HG03442 (cell line): ENCODE measurements around the gene MCF2.

ENCODE experiments used
- ATAC-seq: cut with Tn5 transposase; IDR thresholded peaks from one replicate; pipeline ENCODE4 v1.9.1; 2021; ENCODE audit warnings: mild to moderate bottlenecking, moderate library complexity; ENCODE audit not compliant: unreplicated experiment

Gene MCF2

GRCh38 chrX:139639253-139639652 lies 68.7 kb downstream of the MCF2 start:
- ATAC-seq: no peak

- ATAC-seq: no peak
Measured at GRCh38 chrX:139600105-139600504, 107.9 kb downstream of the MCF2 start.

- ATAC-seq: no peak
Measured at GRCh38 chrX:139596068-139596467, 111.9 kb downstream of the MCF2 start.

- ATAC-seq: no peak
Measured at GRCh38 chrX:139585613-139586012, 122.4 kb downstream of the MCF2 start.

GRCh38 chrX:139581068-139581467 lies 126.9 kb downstream of the MCF2 start:
- ATAC-seq: no peak

GRCh38 chrX:139566981-139567380 lies 141.0 kb downstream of the MCF2 start:
- ATAC-seq: no peak

GRCh38 chrX:139563251-139563650 lies 144.7 kb downstream of the MCF2 start:
- ATAC-seq: no peak

- ATAC-seq: no peak
Measured at GRCh38 chrX:139560221-139560620, 147.7 kb downstream of the MCF2 start.

GRCh38 chrX:139559383-139560042 lies 148.5 kb downstream of the MCF2 start:
- peak; percentile 90 for ATAC-seq

- ATAC-seq: no peak
Measured at GRCh38 chrX:139554991-139555675, 152.8 kb downstream of the MCF2 start.

GRCh38 chrX:139554376-139554775 lies 153.6 kb downstream of the MCF2 start:
- ATAC-seq: peak; percentile 23

- no peak for ATAC-seq
Measured at GRCh38 chrX:139544591-139544990, 163.4 kb downstream of the MCF2 start.

GRCh38 chrX:139543920-139544319 lies 164.0 kb downstream of the MCF2 start:
- no peak for ATAC-seq

GRCh38 chrX:139542652-139543051 lies 165.3 kb downstream of the MCF2 start:
- no peak for ATAC-seq

- peak; percentile 43 for ATAC-seq
Measured at GRCh38 chrX:139538907-139539790, 168.8 kb downstream of the MCF2 start.

- no peak for ATAC-seq
Measured at GRCh38 chrX:139533444-139533843, 174.5 kb downstream of the MCF2 start.

GRCh38 chrX:139532834-139533233 lies 175.1 kb downstream of the MCF2 start:
- no peak for ATAC-seq
